CD4-positive, alpha-beta T cell treated with Interferon gamma for 1 hour (primary cell): ENCODE results near the gene FOXO3.
"Not testable (repeated sequence)": the region's sequence is repeated elsewhere in the genome, so short reads cannot be mapped to it uniquely, and the experiment has no call there.

ENCODE experiments used
- DNase-seq: peaks from one replicate; pipeline ENCODE4 v3.0.0-alpha.2; 2020

Gene FOXO3

GRCh38 chr6:108633436-108633835 lies 72.7 kb downstream of the FOXO3 start:
- no peak for DNase-seq

DNA sequence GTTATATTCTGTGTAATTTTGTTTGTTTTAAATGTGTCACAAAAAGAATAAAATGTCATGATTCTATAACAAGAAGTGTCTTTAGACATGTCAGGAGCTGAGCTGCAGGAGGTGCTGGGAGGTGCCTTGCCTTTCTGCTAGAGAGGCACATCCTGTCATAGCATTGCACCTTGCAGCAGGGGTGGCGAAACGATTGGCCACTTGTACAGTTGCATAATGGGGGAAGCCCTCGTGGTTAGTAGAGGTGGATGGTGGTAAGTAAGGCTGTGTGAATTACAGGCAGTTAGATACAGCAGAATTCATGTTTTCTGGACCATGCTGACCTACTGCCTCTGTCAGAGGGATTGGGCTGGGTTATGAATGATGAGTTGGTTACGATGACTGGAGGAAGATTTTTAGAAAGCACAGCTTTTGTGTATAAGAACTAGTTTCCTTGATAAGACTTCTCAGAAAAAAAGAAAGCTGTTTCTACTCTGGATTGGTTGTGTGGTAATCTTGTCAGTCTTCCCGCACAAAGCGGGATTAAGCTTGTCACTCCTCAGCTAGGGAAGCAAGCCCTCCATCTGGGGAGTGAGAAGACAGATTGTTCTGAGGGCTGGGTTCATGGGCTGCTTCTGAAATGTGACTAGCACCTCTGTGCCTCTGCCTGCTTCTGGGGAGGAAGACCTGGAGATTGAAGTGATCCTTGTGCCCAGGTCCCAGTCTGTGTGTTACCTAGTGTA lies 74.9 kb downstream of the FOXO3 start:
- peak; percentile 56 for DNase-seq

GRCh38 chr6:108637963-108638362 lies 77.2 kb downstream of the FOXO3 start:
- no peak for DNase-seq

- DNase-seq, result no peak
Observed at GRCh38 chr6:108638993-108639392, 78.3 kb downstream of the FOXO3 start.

GRCh38 chr6:108640104-108640503 lies 79.4 kb downstream of the FOXO3 start:
- no peak for DNase-seq

DNA sequence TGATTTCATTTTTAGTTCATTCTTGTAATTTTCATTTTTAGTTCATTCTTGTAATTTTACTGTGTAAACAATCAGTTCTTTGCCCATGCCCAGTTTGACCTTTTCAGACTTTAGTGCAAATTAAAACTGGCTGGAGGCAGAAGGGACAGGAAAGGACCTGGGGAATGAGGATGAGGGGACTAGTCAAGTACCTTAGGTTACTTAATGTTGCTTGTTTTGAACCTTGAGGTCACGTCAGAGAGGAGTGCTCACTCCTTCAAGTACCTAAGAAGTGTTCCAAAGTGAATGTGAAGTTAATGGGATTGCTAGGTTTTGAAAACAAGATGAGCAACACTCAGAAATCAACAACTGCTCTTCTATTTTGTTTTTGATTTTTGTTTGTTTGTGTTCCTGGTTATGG lies 82.5 kb downstream of the FOXO3 start:
- no peak for DNase-seq

DNA sequence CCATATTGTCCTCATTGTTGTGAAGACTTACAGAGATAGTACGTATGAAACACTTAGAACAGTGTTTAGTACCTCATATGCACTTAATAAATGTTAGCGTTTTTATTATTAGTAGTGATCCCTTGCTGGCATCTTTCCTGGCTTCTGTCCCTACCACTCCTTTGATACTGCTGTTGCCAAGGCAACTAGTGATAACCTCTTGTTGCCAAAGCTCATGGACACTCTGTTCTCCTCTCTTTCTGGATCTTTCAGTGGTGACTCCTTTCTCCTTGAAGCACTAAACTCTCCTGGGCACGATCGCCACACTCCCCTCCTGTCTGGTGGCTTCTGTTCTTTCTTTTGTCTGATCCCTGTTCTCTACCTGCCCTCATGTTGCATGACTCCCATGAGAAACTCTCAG lies 83.5 kb downstream of the FOXO3 start:
- no peak for DNase-seq

DNA sequence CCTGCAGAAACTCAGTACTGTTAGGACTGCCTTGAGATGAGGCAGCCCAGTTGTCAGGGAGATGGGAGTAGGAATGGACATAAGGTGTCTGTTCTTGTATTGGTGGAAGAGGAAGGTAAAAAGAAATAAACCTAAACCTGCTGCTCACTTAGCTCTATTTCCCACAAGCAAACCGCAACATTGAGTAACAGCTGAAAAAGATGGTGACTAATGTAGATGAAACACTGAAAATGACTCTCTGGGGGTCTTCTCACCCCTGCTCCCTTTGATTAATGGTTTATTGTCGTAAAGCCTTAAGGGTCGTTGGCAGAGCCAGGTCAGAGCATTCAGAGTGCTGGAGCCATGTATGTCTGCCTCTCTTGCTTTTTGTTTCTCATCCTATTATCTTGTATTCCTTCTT lies 87.5 kb downstream of the FOXO3 start:
- DNase-seq, result no peak

- DNase-seq, result no peak
Observed at GRCh38 chr6:108650325-108650724, 89.6 kb downstream of the FOXO3 start.

- no peak for DNase-seq
Observed at GRCh38 chr6:108650781-108651180, 90.1 kb downstream of the FOXO3 start.

DNA sequence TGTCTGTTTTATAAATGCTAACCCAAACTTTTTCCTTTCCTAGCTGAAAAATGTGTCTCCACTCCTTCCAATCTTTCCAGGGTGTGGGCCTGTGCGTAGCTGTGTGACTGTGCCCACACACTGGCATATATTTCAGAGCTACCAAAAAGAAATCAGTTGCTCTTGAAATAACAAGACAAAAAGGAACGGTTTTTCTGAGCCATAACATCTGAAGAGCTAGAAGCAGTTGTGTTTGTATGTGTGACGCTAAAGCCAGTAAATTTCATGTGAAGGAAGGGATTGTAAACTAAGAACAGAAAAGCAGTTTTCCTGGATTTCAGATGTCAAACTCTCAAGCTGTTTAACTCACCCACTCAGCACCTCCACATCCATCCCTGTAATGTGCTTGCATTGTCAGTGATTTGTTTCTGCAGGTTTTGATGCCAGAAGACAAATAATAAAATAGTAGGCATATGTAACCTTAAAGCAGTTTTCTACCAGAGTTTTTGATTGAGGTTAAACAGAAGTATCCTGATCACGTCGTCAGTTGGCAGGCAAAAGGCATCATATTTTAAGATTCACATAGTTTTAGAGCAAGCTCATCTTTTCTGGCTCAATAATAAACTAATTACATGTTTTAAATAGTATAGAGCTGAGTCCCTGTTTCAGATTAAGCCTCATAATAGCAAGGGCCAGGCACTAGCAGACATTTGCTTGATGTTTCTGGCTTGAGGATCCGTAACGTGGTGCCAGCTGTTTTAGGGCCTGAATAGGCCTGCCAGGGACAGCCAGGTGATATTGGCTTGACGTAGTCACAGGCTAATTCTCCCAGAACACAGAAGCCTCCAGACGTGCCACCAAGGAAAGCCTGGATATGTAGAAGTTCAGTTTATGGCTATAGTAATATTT lies 90.9 kb downstream of the FOXO3 start:
- DNase-seq, result no peak

GRCh38 chr6:108652375-108652774 lies 91.7 kb downstream of the FOXO3 start:
- no peak for DNase-seq

- DNase-seq, result no peak
Observed at GRCh38 chr6:108653949-108654348, 93.2 kb downstream of the FOXO3 start.

- no peak for DNase-seq
Observed at GRCh38 chr6:108654465-108655106, 93.9 kb downstream of the FOXO3 start.

DNA sequence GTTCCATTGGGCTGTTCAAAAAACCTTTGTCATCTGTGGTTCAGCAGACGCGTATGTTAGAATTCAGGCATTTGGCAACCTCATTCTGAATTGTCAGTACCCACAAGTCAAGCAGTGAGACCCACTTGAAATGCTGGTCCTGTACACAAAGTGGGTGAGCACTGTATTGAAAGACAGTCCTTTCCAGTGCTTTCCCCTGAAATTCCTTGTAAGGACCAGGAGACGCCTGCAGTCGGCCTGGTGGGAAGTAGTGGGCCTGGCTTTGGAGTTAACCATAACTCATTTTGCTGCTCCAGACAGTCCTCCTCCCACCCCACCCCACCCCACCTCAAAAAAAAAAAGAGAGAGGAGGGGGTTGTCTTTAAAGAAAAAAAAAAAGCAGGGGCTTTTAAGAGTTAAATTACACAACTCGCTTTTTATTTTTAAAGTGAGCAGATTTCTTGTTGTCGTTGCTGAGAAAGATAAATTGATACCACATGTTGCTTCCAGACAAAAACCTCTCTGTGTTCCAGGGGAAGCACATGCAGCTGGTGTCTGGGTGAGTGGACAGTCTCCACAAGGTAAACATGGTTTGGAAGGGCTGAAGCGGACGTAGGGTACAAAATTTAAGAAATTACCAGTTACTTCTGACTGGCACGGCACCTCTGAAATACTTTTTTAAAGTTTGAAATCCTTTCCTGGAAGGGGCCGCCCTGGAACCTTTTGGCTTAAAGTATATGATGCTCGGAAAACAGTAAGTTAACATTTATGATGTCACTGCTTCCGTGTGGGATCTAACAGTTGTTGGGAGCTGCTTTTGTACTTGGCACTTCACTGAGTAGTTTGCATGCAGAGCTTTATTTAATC lies 95.3 kb downstream of the FOXO3 start:
- DNase-seq, result no peak

- DNase-seq, result no peak
Observed at GRCh38 chr6:108656836-108657235, 96.1 kb downstream of the FOXO3 start.

DNA sequence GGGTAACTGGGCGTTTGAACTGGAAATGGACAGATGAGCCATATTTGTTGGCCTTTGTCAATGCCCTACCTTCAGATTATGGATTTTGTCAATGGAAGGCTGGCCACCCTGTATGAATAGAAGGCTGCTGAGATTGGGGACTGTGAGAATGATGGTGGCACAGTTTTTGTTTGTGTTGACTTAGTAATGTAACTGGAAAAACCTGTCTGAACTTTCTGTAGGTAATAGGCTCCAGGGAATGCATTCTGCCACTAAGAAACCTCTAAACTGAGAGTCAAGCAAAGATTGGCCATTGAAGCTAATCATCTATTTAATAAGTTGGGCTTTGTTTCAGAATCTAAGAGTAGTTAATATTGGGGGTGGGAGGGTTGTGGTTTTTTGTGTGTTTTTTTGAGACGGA lies 97.5 kb downstream of the FOXO3 start:
- no peak for DNase-seq

GRCh38 chr6:108658785-108659184 lies 98.1 kb downstream of the FOXO3 start:
- DNase-seq, result not testable (repeated sequence)

- DNase-seq, result no peak
Observed at GRCh38 chr6:108660251-108660650, 99.5 kb downstream of the FOXO3 start.

DNA sequence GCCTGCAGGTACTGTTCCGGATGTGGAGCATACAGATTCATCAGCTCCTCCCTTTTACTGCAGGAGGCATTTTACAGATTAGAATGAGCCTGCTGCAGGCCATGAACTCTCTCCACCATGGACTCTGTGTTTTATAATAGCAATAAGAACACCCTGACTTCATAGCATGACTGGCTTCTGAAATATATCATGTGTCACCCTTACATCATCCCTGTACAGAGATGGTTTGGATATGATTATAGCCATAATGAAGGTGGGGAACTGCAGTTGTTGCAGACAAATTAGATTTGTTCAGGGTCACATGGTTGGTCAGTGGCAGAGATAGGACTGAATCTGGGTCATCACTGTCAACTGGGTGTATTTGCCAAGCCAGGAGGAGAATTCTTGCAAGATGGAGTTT lies 100.7 kb downstream of the FOXO3 start:
- no peak for DNase-seq

GRCh38 chr6:108661982-108662381 lies 101.3 kb downstream of the FOXO3 start:
- no peak for DNase-seq

DNA sequence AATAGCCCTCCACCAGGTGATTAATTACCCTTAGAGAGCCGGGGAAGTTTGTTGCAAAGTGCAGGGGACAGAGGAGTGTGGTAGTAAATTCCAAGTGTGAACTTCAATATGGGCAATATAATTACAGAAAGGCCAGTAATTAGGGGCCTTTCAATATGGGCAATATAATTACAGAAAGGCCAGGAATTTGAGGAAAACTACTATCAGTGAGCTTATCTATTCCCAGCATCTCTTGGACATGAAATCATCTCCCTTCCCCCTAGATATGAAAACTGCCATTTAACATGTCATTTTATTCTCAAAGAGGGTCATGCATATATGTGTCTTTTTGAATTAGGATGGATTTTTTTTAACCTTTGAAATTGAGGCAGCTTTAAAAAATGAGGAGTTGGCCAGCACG lies 102.0 kb downstream of the FOXO3 start:
- no peak for DNase-seq
